ENCODE data around the gene CCDC15. TPM values are rescaled to one million over a fixed set of nuclear protein-coding genes. Genes with fewer than 3 reads are reported as not detected.
"Not testable (repeated sequence)": the region's sequence is repeated elsewhere in the genome, so short reads cannot be mapped to it uniquely, and the experiment has no call there.

Gene CCDC15
- total and polyA plus RNA-seq, 9 donors: 0.82 to 1.9 (median 1.1) TPM

GRCh38 chr11:125025968-125026367 lies 72.0 kb downstream of the CCDC15 start:
- intact Hi-C loops (cut with DNase I): no loop called here
- no peaks in the 10 kb centered on the region for H3K9me3 ChIP-seq
- no peaks in the 10 kb centered on the region for H3K36me3 ChIP-seq
- no peak overlapping the region for H3K4me3 ChIP-seq
- TF ChIP-seq POLR2A (IDR thresholded peaks at IDR 0.05) (no peak), EP300 (IDR thresholded peaks at IDR 0.05) (no peak), CTCF (IDR thresholded peaks at IDR 0.05) (no peak)
- 84 to 89% (median 88%) methylated on average over 2 of the region's 2 CpGs for WGBS, 3 donors
- H3K27me3 ChIP-seq: no peaks in the 10 kb centered on the region
- no peaks in the 10 kb centered on the region for H3K4me1 ChIP-seq (ENCODE audit: insufficient read depth)
- H3K27ac ChIP-seq: no peak overlapping the region
- DNase-seq: no peak

GRCh38 chr11:125029431-125029830 lies 75.4 kb downstream of the CCDC15 start:
- H3K9me3 ChIP-seq; DNase-seq; H3K27ac ChIP-seq; H3K36me3 ChIP-seq; H3K27me3 ChIP-seq; H3K4me3 ChIP-seq; intact Hi-C loops (cut with DNase I); H3K4me1 ChIP-seq (ENCODE audit: insufficient read depth): not testable (repeated sequence)
- 87 to 97% (median 88%) methylated on average over 1 of the region's 1 CpG for WGBS, 3 donors

- intact Hi-C loops (cut with DNase I): no loop called here
- Histone ChIP-seq H3K9me3 (peaks cover 0 to 3% of the 10 kb centered on the region in 2 donors), H3K36me3 (no peaks in the 10 kb centered on the region), H3K27ac (no peak overlapping the region), H3K27me3 (no peaks in the 10 kb centered on the region), H3K4me3 (no peak overlapping the region), H3K4me1 (ENCODE audit: insufficient read depth) (no peaks in the 10 kb centered on the region)
- WGBS, 3 donors: 78 to 95% (median 94%) methylated on average over 1 of the region's 1 CpG
- no peak for DNase-seq
- TF ChIP-seq EP300 (IDR thresholded peaks at IDR 0.05): no peak
These were observed 82.9 kb downstream of the CCDC15 start for GRCh38 chr11:125036933-125037332.

GRCh38 chr11:125049164-125049792 lies 95.3 kb downstream of the CCDC15 start:
- intact Hi-C loops (cut with DNase I): no loop called here
- no peak for TF ChIP-seq CTCF (IDR thresholded peaks at IDR 0.05)
- no peak for TF ChIP-seq POLR2A (IDR thresholded peaks at IDR 0.05)
- TF ChIP-seq EP300 (IDR thresholded peaks at IDR 0.05): no peak
- Histone ChIP-seq H3K27me3 (no peaks in the 10 kb centered on the region), H3K4me3 (no peak overlapping the region), H3K9me3 (no peaks in the 10 kb centered on the region), H3K4me1 (ENCODE audit: insufficient read depth) (no peaks in the 10 kb centered on the region), H3K36me3 (no peaks in the 10 kb centered on the region), H3K27ac (no peak overlapping the region)
- no peak for DNase-seq
- 86 to 94% (median 91%) methylated on average over 4 of the region's 4 CpGs for WGBS, 3 donors

- no peak overlapping the region for H3K4me3 ChIP-seq
- no peak for TF ChIP-seq EP300 (IDR thresholded peaks at IDR 0.05)
- TF ChIP-seq POLR2A (IDR thresholded peaks at IDR 0.05): no peak
- no peak for TF ChIP-seq CTCF (IDR thresholded peaks at IDR 0.05)
- no peak overlapping the region for H3K27ac ChIP-seq
- no peaks in the 10 kb centered on the region for H3K27me3 ChIP-seq
- no peak for DNase-seq
- H3K36me3 ChIP-seq: no peaks in the 10 kb centered on the region
- H3K9me3 ChIP-seq: no peaks in the 10 kb centered on the region
- H3K4me1 ChIP-seq (ENCODE audit: insufficient read depth): no peaks in the 10 kb centered on the region
- intact Hi-C loops (cut with DNase I): no loop called here
These were observed 98.0 kb downstream of the CCDC15 start for GRCh38 chr11:125052047-125052446.

Measured in ovary (tissue), 9 donors.